ENCODE results near the gene CSPG4.
A peak's percentile ranks its signal among the peaks of the same experiment; 100 is the strongest.
"Not testable (repeated sequence)": the region's sequence is repeated elsewhere in the genome, so short reads cannot be mapped to it uniquely, and the experiment has no call there.

Gene CSPG4

GRCh38 chr15:75750261-75751050, 37.8 kb upstream of the CSPG4 start:
- Mint-ChIP-seq H3K4me1 (no peaks in the 10 kb centered on the region), H3K9me3 (no peaks in the 10 kb centered on the region), H3K27ac (no peak overlapping the region), H3K36me3 (ENCODE audit: low read depth) (no peaks in the 10 kb centered on the region), H3K4me3 (no peak overlapping the region), H3K27me3 (ENCODE audit: low read depth) (peaks cover 4% of the 10 kb centered on the region)
- TF ChIP-seq, protein P1, sequence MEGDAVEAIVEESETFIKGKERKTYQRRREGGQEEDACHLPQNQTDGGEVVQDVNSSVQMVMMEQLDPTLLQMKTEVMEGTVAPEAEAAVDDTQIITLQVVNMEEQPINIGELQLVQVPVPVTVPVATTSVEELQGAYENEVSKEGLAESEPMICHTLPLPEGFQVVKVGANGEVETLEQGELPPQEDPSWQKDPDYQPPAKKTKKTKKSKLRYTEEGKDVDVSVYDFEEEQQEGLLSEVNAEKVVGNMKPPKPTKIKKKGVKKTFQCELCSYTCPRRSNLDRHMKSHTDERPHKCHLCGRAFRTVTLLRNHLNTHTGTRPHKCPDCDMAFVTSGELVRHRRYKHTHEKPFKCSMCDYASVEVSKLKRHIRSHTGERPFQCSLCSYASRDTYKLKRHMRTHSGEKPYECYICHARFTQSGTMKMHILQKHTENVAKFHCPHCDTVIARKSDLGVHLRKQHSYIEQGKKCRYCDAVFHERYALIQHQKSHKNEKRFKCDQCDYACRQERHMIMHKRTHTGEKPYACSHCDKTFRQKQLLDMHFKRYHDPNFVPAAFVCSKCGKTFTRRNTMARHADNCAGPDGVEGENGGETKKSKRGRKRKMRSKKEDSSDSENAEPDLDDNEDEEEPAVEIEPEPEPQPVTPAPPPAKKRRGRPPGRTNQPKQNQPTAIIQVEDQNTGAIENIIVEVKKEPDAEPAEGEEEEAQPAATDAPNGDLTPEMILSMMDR (IDR thresholded peaks at IDR 0.05; ENCODE audit: unreplicated experiment in 3 of 3), result no peak

GRCh38 chr15:75749820-75750219, 37.2 kb upstream of the CSPG4 start:
- peaks cover 4% of the 10 kb centered on the region for H3K27me3 Mint-ChIP-seq (ENCODE audit: low read depth)
- no peaks in the 10 kb centered on the region for H3K9me3 Mint-ChIP-seq
- H3K27ac Mint-ChIP-seq, result no peak overlapping the region
- H3K4me1 Mint-ChIP-seq, result no peaks in the 10 kb centered on the region
- TF ChIP-seq, protein P1 (IDR thresholded peaks at IDR 0.05; ENCODE audit: unreplicated experiment in 3 of 3), result no peak
- H3K4me3 Mint-ChIP-seq, result no peak overlapping the region
- no peaks in the 10 kb centered on the region for H3K36me3 Mint-ChIP-seq (ENCODE audit: low read depth)

DNA sequence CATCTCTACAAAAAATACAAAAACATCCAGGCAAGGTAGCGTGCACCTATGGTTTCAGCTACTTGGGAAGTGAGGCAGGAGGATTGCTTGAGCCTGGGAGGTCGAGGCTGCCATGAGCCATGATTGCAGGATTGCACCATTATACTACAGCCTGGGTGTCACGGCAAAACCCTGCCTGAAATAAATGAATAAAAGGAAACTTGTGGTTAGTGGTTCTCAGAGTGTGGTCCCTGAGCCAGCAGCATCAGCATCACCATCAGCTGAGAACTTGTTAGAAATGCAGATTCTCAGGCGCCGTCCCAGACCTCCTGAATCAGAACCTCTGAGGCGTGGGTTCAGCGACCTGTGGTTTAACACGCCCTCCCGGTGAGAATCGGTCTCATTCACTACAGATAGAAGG, 36.2 kb upstream of the CSPG4 start:
- H3K4me1 Mint-ChIP-seq; H3K9me3 Mint-ChIP-seq; H3K36me3 Mint-ChIP-seq (ENCODE audit: low read depth); H3K4me3 Mint-ChIP-seq; H3K27me3 Mint-ChIP-seq (ENCODE audit: low read depth); H3K27ac Mint-ChIP-seq: not testable (repeated sequence)

DNA sequence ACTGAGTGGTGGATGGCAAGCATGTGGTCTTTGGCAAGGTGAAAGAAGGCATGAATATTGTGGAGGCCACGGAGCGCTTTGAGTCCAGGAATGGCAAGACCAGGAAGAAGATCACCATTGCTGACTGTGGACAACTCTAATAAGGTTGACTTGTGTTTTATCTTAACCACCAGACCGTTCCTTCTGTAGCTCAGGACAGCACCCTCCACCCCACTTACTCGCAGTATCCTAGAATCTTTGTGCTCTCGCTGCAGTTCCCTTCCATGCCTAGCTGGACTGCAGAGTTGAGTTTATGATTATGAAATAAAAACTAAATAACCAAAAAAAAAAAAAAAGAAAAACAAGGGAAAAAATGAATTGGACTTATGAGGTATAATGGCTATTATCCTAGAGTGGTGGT, 34.5 kb upstream of the CSPG4 start:
- H3K4me3 Mint-ChIP-seq; H3K36me3 Mint-ChIP-seq (ENCODE audit: low read depth); H3K4me1 Mint-ChIP-seq; H3K9me3 Mint-ChIP-seq; H3K27me3 Mint-ChIP-seq (ENCODE audit: low read depth); H3K27ac Mint-ChIP-seq: not testable (repeated sequence)

GRCh38 chr15:75745305-75745704, 32.7 kb upstream of the CSPG4 start:
- no peak overlapping the region for H3K27ac Mint-ChIP-seq
- no peaks in the 10 kb centered on the region for H3K4me1 Mint-ChIP-seq
- H3K9me3 Mint-ChIP-seq, result peaks cover 2% of the 10 kb centered on the region
- TF ChIP-seq, protein P1 (IDR thresholded peaks at IDR 0.05; ENCODE audit: unreplicated experiment in 3 of 3), result no peak
- no peak overlapping the region for H3K4me3 Mint-ChIP-seq
- H3K27me3 Mint-ChIP-seq (ENCODE audit: low read depth), result peaks cover under 1% of the 10 kb centered on the region
- H3K36me3 Mint-ChIP-seq (ENCODE audit: low read depth), result no peaks in the 10 kb centered on the region

DNA sequence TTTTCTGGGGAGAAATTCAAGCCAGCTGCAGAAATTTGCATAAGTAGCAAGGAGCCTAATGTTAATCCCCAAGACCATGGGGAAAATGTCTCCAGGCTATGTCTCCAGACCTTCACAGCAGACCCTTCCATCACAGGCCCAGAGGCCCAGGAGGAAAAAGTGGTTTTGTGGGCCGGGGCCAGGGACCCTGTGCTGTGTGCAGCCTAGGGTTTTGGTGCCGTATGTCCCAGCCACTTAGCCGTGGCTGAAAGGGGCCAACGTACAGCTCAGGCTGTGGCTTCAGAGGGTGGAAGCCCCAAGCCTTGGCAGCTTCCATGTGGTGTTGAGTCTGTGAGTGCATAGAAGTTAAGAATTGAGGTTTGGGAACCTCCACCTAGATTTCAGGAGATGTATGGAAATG, 29.7 kb upstream of the CSPG4 start:
- not testable (repeated sequence) for H3K4me3 Mint-ChIP-seq; H3K27ac Mint-ChIP-seq; H3K36me3 Mint-ChIP-seq (ENCODE audit: low read depth); H3K9me3 Mint-ChIP-seq; H3K4me1 Mint-ChIP-seq
- peaks cover 10% of the 10 kb centered on the region for H3K27me3 Mint-ChIP-seq (ENCODE audit: low read depth)

- Mint-ChIP-seq H3K27ac (no peak overlapping the region), H3K9me3 (peaks cover 2% of the 10 kb centered on the region), H3K4me3 (peak overlapping the region; percentile 94 to 97 (median 96)), H3K36me3 (ENCODE audit: low read depth) (no peaks in the 10 kb centered on the region), H3K27me3 (ENCODE audit: low read depth) (peaks cover 10% of the 10 kb centered on the region), H3K4me1 (peaks cover 28% of the 10 kb centered on the region)
- TF ChIP-seq, protein P1 (IDR thresholded peaks at IDR 0.05; ENCODE audit: unreplicated experiment in 3 of 3), result no peak
Measured at GRCh38 chr15:75739791-75740190, 27.1 kb upstream of the CSPG4 start.

Measured in nephron (organoid).